NCI-H146 treated with DMSO at 0.1 percent for 48 hours (cell line): Measurements from ENCODE around the gene SNAP25.

Experiments
- DNase-seq: peaks from one replicate; lab custom pipeline; 2025; ENCODE audit not compliant: unreplicated experiment; lab: John Stamatoyannopoulos, UW

SNAP25 gene

GRCh38 chr20:10216146-10216791 lies 2.4 kb upstream of the SNAP25 start:
- peak; percentile 45 for DNase-seq

- DNase-seq, result peak; percentile 87
Observed at GRCh38 chr20:10217721-10218410, 764 bp upstream of the SNAP25 start.

- DNase-seq, result peak; percentile 61
Observed at GRCh38 chr20:10219452-10219791, 792 bp downstream of the SNAP25 start.

GRCh38 chr20:10219993-10220750 lies 1.5 kb downstream of the SNAP25 start:
- DNase-seq, result no peak

GRCh38 chr20:10221021-10221420 lies 2.4 kb downstream of the SNAP25 start:
- peak; percentile 31 for DNase-seq

- peak; percentile 30 for DNase-seq
Observed at GRCh38 chr20:10225439-10226060, 6.9 kb downstream of the SNAP25 start.

- peak; percentile 51 for DNase-seq
Observed at GRCh38 chr20:10228330-10228729, 9.7 kb downstream of the SNAP25 start.

- DNase-seq, result no peak
Observed at GRCh38 chr20:10231290-10231689, 12.7 kb downstream of the SNAP25 start.

GRCh38 chr20:10236540-10237533 lies 18.2 kb downstream of the SNAP25 start:
- DNase-seq, result no peak

- peak; percentile 35 for DNase-seq
Observed at GRCh38 chr20:10239954-10240353, 21.3 kb downstream of the SNAP25 start.

- DNase-seq, result peak; percentile 55
Observed at GRCh38 chr20:10240655-10241054, 22.0 kb downstream of the SNAP25 start.

- DNase-seq, result no peak
Observed at GRCh38 chr20:10242166-10242565, 23.5 kb downstream of the SNAP25 start.

GRCh38 chr20:10247440-10247839 lies 28.8 kb downstream of the SNAP25 start:
- no peak for DNase-seq

- no peak for DNase-seq
Observed at GRCh38 chr20:10249048-10249770, 30.6 kb downstream of the SNAP25 start.

- DNase-seq, result no peak
Observed at GRCh38 chr20:10249822-10250221, 31.2 kb downstream of the SNAP25 start.

- DNase-seq, result peak; percentile 74
Observed at GRCh38 chr20:10250902-10251301, 32.3 kb downstream of the SNAP25 start.

- DNase-seq, result no peak
Observed at GRCh38 chr20:10253780-10254179, 35.1 kb downstream of the SNAP25 start.

- no peak for DNase-seq
Observed at GRCh38 chr20:10255846-10256245, 37.2 kb downstream of the SNAP25 start.

GRCh38 chr20:10259166-10259565 lies 40.5 kb downstream of the SNAP25 start:
- no peak for DNase-seq

GRCh38 chr20:10260316-10260715 lies 41.7 kb downstream of the SNAP25 start:
- no peak for DNase-seq
